ENCODE measurements around the gene ACTR5. TPM values are rescaled to one million over a fixed set of nuclear protein-coding genes. Genes with fewer than 3 reads are reported as not detected.
A peak's percentile ranks its signal among the peaks of the same experiment; 100 is the strongest.

The ACTR5 gene
- total RNA-seq, 1 experiment from 2014 or later: 9.8 TPM

DNA sequence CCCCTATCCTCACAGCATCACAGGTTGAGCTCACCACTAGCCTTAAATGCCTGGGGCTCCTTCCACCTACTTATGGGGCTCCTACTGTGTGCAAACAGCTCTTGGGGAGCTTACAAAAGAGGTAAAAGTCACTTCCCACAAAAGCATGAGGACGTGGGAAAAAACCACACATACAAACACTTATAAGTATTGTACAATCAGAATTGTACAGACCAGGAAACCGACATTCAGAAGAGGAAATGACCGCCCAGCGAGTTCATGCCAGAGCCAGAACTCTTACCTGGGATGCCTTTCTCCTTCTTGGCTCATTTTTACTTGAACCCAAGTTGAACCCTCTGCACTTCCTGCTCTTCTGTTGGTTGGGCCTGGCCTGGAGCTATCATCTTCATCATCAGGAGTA, 50.9 kb downstream of the ACTR5 start:
- ChIA-PET POLR2A (interaction anchor here (0.6 kb wide), 1 partner anchor 448 kb away, joined by 3 read pairs; no protein-coding TSS in a partner anchor), CTCF (interaction anchor here (0.7 to 1.0 kb wide), 5 partner anchors 9 to 149 kb away, joined by 3 to 6 read pairs (median 3); no protein-coding TSS in a partner anchor)
- TF ChIP-seq, protein P1, sequence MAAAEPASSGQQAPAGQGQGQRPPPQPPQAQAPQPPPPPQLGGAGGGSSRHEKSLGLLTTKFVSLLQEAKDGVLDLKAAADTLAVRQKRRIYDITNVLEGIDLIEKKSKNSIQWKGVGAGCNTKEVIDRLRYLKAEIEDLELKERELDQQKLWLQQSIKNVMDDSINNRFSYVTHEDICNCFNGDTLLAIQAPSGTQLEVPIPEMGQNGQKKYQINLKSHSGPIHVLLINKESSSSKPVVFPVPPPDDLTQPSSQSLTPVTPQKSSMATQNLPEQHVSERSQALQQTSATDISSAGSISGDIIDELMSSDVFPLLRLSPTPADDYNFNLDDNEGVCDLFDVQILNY (CRISPR knock-in tag; IDR thresholded peaks at IDR 0.05): no peak
- TF ChIP-seq ZNF396 (CRISPR knock-in tag; IDR thresholded peaks at IDR 0.05; ENCODE audit: borderline replicate concordance) (no peak), NFE2L1 (CRISPR knock-in tag; IDR thresholded peaks at IDR 0.05) (no peak), CBFB (CRISPR knock-in tag; IDR thresholded peaks at IDR 0.05; ENCODE audit: low read depth) (no peak), ATF1 (CRISPR knock-in tag; IDR thresholded peaks at IDR 0.05) (no peak), CREM (CRISPR knock-in tag; IDR thresholded peaks at IDR 0.05) (no peak), SMAD4 (CRISPR knock-in tag; IDR thresholded peaks at IDR 0.05) (no peak), ZNF219 (CRISPR knock-in tag; IDR thresholded peaks at IDR 0.05; ENCODE audit: borderline replicate concordance) (no peak), SP1 (CRISPR knock-in tag; conservative IDR thresholded peaks at IDR 0.05) (no peak)
- TF ChIP-seq, protein P2, sequence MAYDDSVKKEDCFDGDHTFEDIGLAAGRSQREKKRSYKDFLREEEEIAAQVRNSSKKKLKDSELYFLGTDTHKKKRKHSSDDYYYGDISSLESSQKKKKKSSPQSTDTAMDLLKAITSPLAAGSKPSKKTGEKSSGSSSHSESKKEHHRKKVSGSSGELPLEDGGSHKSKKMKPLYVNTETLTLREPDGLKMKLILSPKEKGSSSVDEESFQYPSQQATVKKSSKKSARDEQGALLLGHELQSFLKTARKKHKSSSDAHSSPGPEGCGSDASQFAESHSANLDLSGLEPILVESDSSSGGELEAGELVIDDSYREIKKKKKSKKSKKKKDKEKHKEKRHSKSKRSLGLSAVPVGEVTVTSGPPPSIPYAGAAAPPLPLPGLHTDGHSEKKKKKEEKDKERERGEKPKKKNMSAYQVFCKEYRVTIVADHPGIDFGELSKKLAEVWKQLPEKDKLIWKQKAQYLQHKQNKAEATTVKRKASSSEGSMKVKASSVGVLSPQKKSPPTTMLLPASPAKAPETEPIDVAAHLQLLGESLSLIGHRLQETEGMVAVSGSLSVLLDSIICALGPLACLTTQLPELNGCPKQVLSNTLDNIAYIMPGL (CRISPR knock-in tag; IDR thresholded peaks at IDR 0.05): no peak
- TF ChIP-seq, protein P3, sequence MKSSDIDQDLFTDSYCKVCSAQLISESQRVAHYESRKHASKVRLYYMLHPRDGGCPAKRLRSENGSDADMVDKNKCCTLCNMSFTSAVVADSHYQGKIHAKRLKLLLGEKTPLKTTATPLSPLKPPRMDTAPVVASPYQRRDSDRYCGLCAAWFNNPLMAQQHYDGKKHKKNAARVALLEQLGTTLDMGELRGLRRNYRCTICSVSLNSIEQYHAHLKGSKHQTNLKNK (CRISPR knock-in tag; IDR thresholded peaks at IDR 0.05): no peak
- TF ChIP-seq, protein P4, sequence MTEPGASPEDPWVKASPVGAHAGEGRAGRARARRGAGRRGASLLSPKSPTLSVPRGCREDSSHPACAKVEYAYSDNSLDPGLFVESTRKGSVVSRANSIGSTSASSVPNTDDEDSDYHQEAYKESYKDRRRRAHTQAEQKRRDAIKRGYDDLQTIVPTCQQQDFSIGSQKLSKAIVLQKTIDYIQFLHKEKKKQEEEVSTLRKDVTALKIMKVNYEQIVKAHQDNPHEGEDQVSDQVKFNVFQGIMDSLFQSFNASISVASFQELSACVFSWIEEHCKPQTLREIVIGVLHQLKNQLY (CRISPR knock-in tag; IDR thresholded peaks at IDR 0.05): no peak
- TF ChIP-seq, protein P5, sequence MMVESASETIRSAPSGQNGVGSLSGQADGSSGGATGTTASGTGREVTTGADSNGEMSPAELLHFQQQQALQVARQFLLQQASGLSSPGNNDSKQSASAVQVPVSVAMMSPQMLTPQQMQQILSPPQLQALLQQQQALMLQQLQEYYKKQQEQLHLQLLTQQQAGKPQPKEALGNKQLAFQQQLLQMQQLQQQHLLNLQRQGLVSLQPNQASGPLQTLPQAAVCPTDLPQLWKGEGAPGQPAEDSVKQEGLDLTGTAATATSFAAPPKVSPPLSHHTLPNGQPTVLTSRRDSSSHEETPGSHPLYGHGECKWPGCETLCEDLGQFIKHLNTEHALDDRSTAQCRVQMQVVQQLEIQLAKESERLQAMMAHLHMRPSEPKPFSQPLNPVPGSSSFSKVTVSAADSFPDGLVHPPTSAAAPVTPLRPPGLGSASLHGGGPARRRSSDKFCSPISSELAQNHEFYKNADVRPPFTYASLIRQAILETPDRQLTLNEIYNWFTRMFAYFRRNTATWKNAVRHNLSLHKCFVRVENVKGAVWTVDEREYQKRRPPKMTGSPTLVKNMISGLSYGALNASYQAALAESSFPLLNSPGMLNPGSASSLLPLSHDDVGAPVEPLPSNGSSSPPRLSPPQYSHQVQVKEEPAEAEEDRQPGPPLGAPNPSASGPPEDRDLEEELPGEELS (CRISPR knock-in tag; IDR thresholded peaks at IDR 0.05): no peak
- Mint-ChIP-seq H3K36me3 (peaks cover 8% of the 10 kb centered on the region), H3K4me1 (peaks cover 9% of the 10 kb centered on the region), H3K27ac (no peak overlapping the region), H3K9me3 (peaks cover 9% of the 10 kb centered on the region), H3K4me3 (no peak overlapping the region), H3K27me3 (ENCODE audit: low read depth) (peaks cover 22% of the 10 kb centered on the region)
- DNase-seq (ENCODE audit: low spot score) (no peak), ATAC-seq (no peak)

DNA sequence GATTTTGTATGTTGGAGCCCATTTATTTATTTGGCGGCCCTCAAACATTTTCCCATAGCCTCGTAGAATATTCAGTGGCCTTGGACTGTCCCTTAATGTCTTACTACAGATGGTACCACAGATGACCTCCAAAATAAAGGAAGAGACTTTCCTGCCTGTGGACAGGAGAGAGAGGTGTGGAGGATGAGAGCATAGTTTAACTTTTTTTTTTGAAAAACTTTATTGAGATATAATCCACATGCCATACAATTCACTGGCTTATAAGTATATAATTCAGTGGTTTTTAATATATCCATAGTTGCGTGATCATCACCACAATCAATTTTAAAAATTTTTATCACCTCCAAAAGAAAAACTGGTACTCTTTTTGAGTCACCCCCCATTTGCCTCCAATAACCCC, 52.6 kb downstream of the ACTR5 start:
- H3K4me1 Mint-ChIP-seq: peaks cover 19% of the 10 kb centered on the region
- H3K4me3 Mint-ChIP-seq: no peak overlapping the region
- CTCF ChIA-PET: no interaction called here
- ATAC-seq (no peak), DNase-seq (ENCODE audit: low spot score) (no peak)
- peaks cover 22% of the 10 kb centered on the region for H3K27me3 Mint-ChIP-seq (ENCODE audit: low read depth)
- peaks cover 9% of the 10 kb centered on the region for H3K9me3 Mint-ChIP-seq
- TF ChIP-seq HMGA2 (CRISPR knock-in tag; IDR thresholded peaks at IDR 0.05) (no peak), TP53 (CRISPR knock-in tag; IDR thresholded peaks at IDR 0.05) (no peak), EMX1 (CRISPR knock-in tag; IDR thresholded peaks at IDR 0.05) (no peak)
- TF ChIP-seq, protein P6, sequence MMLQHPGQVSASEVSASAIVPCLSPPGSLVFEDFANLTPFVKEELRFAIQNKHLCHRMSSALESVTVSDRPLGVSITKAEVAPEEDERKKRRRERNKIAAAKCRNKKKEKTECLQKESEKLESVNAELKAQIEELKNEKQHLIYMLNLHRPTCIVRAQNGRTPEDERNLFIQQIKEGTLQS (CRISPR knock-in tag; conservative IDR thresholded peaks at IDR 0.05): no peak
- POLR2A ChIA-PET: no interaction called here
- H3K27ac Mint-ChIP-seq: no peak overlapping the region
- H3K36me3 Mint-ChIP-seq: peaks cover 8% of the 10 kb centered on the region

DNA sequence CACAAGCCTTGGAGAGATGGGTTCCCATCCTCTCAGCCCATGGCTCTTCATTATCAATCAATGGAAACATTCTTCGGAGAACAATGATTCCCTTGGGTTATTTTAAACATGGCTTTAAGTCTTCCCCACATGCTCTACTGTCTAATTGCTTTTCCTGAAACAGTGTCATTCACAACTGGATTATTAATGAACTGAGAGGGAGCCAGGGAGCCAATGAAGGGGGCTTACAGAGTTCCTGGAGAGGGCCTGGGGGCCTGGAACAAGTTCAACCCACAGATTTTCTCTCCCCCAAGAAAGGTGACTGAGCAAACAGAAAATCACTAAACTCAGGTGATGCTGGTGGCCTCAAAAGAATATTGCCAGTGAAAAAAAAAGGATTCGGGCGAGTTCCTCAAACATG, 56.0 kb downstream of the ACTR5 start:
- H3K27ac Mint-ChIP-seq: peak overlapping the region; percentile 97
- peak overlapping the region; percentile 82 for H3K4me3 Mint-ChIP-seq
- ChIA-PET CTCF (interaction anchor here (0.8 to 4.1 kb wide), 6 partner anchors 22 to 122 kb away, joined by 3 to 39 read pairs (median 4); partner anchors contain the start of gene FAM83D), POLR2A (no interaction called here)
- peaks cover 31% of the 10 kb centered on the region for H3K27me3 Mint-ChIP-seq (ENCODE audit: low read depth)
- ATAC-seq (no peak), DNase-seq (ENCODE audit: low spot score) (no peak)
- H3K9me3 Mint-ChIP-seq: no peaks in the 10 kb centered on the region
- H3K4me1 Mint-ChIP-seq: peaks cover 35% of the 10 kb centered on the region
- no peaks in the 10 kb centered on the region; the same call in 1 of the 2 replicates for H3K36me3 Mint-ChIP-seq
- TF ChIP-seq GTF2I (CRISPR knock-in tag; conservative IDR thresholded peaks at IDR 0.05) (no peak), ZNF121 (CRISPR knock-in tag; IDR thresholded peaks at IDR 0.05) (no peak), ZNF317 (CRISPR knock-in tag; IDR thresholded peaks at IDR 0.05; ENCODE audit: borderline replicate concordance, low read depth) (no peak), ZNF671 (CRISPR knock-in tag; IDR thresholded peaks at IDR 0.05) (no peak), ZNF138 (CRISPR knock-in tag; conservative IDR thresholded peaks at IDR 0.05) (no peak)
- TF ChIP-seq, protein P7, sequence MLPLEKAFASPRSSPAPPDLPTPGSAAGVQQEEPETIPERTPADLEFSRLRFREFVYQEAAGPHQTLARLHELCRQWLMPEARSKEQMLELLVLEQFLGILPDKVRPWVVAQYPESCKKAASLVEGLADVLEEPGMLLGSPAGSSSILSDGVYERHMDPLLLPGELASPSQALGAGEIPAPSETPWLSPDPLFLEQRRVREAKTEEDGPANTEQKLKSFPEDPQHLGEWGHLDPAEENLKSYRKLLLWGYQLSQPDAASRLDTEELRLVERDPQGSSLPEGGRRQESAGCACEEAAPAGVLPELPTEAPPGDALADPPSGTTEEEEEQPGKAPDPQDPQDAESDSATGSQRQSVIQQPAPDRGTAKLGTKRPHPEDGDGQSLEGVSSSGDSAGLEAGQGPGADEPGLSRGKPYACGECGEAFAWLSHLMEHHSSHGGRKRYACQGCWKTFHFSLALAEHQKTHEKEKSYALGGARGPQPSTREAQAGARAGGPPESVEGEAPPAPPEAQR (CRISPR knock-in tag; IDR thresholded peaks at IDR 0.05): no peak
